Osteoblast (primary cell): Measurements from ENCODE around the gene ZIC5. TPM values are rescaled to one million over a fixed set of nuclear protein-coding genes. Genes with fewer than 3 reads are reported as not detected.

ENCODE experiments used
- DNase-seq: peaks from one replicate; pipeline ENCODE4 v3.0.0; 2011; ENCODE audit warnings: low spot score, mixed read lengths; ENCODE audit not compliant: insufficient read length; ENCODE audit errors: missing footprints
- H2AFZ ChIP-seq: 2 replicates; pipeline ENCODE4 v1.6.0; 2011; ENCODE audit warnings: mild to moderate bottlenecking, low read length
- H3K27ac ChIP-seq: 2 replicates; pipeline ENCODE4 v1.5.1; 2011; ENCODE audit warnings: mild to moderate bottlenecking, low read depth, low read length, moderate library complexity
- H3K27me3 ChIP-seq: 2 replicates; pipeline ENCODE4 v1.6.0; 2012; ENCODE audit warnings: mild to moderate bottlenecking, control low read depth, inconsistent platforms, low read length, moderate library complexity; ENCODE audit not compliant: insufficient read depth
- H3K36me3 ChIP-seq: 2 replicates; pipeline ENCODE4 v1.5.1; 2011; ENCODE audit warnings: mild to moderate bottlenecking, low read length, control low read depth, moderate library complexity; ENCODE audit not compliant: insufficient read depth
- H3K4me1 ChIP-seq: 2 replicates; pipeline ENCODE4 v1.5.1; 2011; ENCODE audit warnings: mild to moderate bottlenecking, low read length, control low read depth, moderate library complexity; ENCODE audit not compliant: insufficient read depth
- H3K4me2 ChIP-seq: 2 replicates; pipeline ENCODE4 v1.6.0; 2011; ENCODE audit warnings: mild to moderate bottlenecking, low read length; ENCODE audit not compliant: insufficient read depth
- H3K4me3 ChIP-seq: fragments of 200-600 bp; sonication (generic); 3 replicates; pipeline ENCODE4 v1.5.1; 2012; ENCODE audit warnings: mild to moderate bottlenecking, low read length, inconsistent platforms; ENCODE audit not compliant: insufficient read depth
- H3K79me2 ChIP-seq: 2 replicates; pipeline ENCODE4 v1.6.0; 2012; ENCODE audit warnings: mild to moderate bottlenecking, low read length, control low read depth, inconsistent platforms; ENCODE audit not compliant: insufficient read depth
- H3K9me3 ChIP-seq: 2 replicates; pipeline ENCODE4 v1.5.1; 2011; ENCODE audit warnings: low read depth, low read length, control low read depth
- H4K20me1 ChIP-seq: 2 replicates; pipeline ENCODE4 v1.6.0; 2012; ENCODE audit warnings: mild to moderate bottlenecking, low read length, control low read depth; ENCODE audit not compliant: insufficient read depth
- total RNA-seq: library from RNA; depleted of rRNA; stranded (reverse); fragments of >200 nt; gene quantifications from 2 replicates; pipeline ENCODE4 v1.2.3, GENCODE V29; 2012
- TF ChIP-seq, protein P1 (sequence below): IDR thresholded peaks from 2 replicates; pipeline ENCODE4 v1.5.1; 2011; ENCODE audit warnings: mild to moderate bottlenecking, low read depth, low read length, moderate library complexity; ENCODE audit errors: extremely low read depth

Gene ZIC5
- total RNA-seq, 1 donor, result not detected

- TF ChIP-seq, protein P1, sequence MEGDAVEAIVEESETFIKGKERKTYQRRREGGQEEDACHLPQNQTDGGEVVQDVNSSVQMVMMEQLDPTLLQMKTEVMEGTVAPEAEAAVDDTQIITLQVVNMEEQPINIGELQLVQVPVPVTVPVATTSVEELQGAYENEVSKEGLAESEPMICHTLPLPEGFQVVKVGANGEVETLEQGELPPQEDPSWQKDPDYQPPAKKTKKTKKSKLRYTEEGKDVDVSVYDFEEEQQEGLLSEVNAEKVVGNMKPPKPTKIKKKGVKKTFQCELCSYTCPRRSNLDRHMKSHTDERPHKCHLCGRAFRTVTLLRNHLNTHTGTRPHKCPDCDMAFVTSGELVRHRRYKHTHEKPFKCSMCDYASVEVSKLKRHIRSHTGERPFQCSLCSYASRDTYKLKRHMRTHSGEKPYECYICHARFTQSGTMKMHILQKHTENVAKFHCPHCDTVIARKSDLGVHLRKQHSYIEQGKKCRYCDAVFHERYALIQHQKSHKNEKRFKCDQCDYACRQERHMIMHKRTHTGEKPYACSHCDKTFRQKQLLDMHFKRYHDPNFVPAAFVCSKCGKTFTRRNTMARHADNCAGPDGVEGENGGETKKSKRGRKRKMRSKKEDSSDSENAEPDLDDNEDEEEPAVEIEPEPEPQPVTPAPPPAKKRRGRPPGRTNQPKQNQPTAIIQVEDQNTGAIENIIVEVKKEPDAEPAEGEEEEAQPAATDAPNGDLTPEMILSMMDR, result no peak
- Histone ChIP-seq H3K79me2 (no peaks in the 10 kb centered on the region), H4K20me1 (peaks cover 3% of the 10 kb centered on the region), H3K9me3 (no peaks in the 10 kb centered on the region), H3K27me3 (peaks cover 87% of the 10 kb centered on the region), H2AFZ (no peak overlapping the region), H3K4me2 (no peak overlapping the region), H3K36me3 (no peaks in the 10 kb centered on the region), H3K4me1 (no peaks in the 10 kb centered on the region), H3K4me3 (no peak overlapping the region), H3K27ac (no peak overlapping the region)
- peak; percentile 69 for DNase-seq
Measured at GRCh38 chr13:99983499-99984401, 12.2 kb upstream of the ZIC5 start.

GRCh38 chr13:99982731-99983498, 11.3 kb upstream of the ZIC5 start:
- peaks cover 87% of the 10 kb centered on the region for H3K27me3 ChIP-seq
- H3K9me3 ChIP-seq, result no peaks in the 10 kb centered on the region
- no peak overlapping the region for H3K4me3 ChIP-seq
- no peaks in the 10 kb centered on the region for H3K4me1 ChIP-seq
- peaks cover 3% of the 10 kb centered on the region for H4K20me1 ChIP-seq
- peak; percentile 82 for DNase-seq
- no peak overlapping the region for H3K27ac ChIP-seq
- H3K79me2 ChIP-seq, result no peaks in the 10 kb centered on the region
- H3K36me3 ChIP-seq, result no peaks in the 10 kb centered on the region
- TF ChIP-seq, protein P1, result no peak
- H2AFZ ChIP-seq, result no peak overlapping the region
- H3K4me2 ChIP-seq, result no peak overlapping the region

GRCh38 chr13:99982036-99982730, 10.6 kb upstream of the ZIC5 start:
- H3K36me3 ChIP-seq, result no peaks in the 10 kb centered on the region
- no peaks in the 10 kb centered on the region for H3K79me2 ChIP-seq
- TF ChIP-seq, protein P1, result no peak
- no peak overlapping the region for H3K4me3 ChIP-seq
- DNase-seq, result peak; percentile 68
- H4K20me1 ChIP-seq, result peaks cover 3% of the 10 kb centered on the region
- H3K4me2 ChIP-seq, result no peak overlapping the region
- H3K4me1 ChIP-seq, result no peaks in the 10 kb centered on the region
- H3K9me3 ChIP-seq, result no peaks in the 10 kb centered on the region
- H3K27me3 ChIP-seq, result peaks cover 87% of the 10 kb centered on the region
- H2AFZ ChIP-seq, result no peak overlapping the region
- H3K27ac ChIP-seq, result no peak overlapping the region
